ENCODE results near the gene PGAM1. TPM values are rescaled to one million over a fixed set of nuclear protein-coding genes. Genes with fewer than 3 reads are reported as not detected.

The PGAM1 gene
- total RNA-seq, 1 experiment from 2014 or later = 412 TPM

DNA sequence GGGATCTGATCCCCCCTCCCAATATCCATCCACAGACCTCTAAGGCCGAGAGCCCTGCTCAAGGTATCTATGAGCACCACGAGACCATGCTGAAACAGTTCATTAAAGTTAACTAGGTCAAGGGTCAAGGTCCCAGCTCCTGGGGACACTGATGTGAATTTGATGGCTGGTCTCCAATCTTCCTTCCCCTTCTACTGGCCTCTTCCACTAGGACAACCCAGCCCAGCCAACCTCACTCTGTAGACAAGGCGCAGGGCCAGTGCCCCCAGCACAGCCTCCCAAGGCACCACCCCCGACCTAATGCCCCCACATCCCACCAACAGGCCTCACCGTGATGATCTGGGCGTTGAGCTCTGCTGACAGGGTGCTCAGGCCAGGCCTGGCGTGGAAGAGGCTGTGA, 40.4 kb upstream of the PGAM1 start:
- H3K27ac Mint-ChIP-seq (ENCODE audit: unreplicated experiment) = no peak overlapping the region
- no TSS peak for BruUV-seq (replicated peaks)
- Histone ChIP-seq H3K36me3 (ENCODE audit: control insufficient read depth, insufficient read depth, low read length) (no peaks in the 10 kb centered on the region; the same call in 1 of the 2 replicates), H3K4me3 (ENCODE audit: low read depth, low read length) (no peak overlapping the region), H3K27me3 (replicated peaks; ENCODE audit: control insufficient read depth, insufficient read depth, low read length) (no peaks in the 10 kb centered on the region), H3K9me3 (no peaks in the 10 kb centered on the region), H3K4me1 (no peaks in the 10 kb centered on the region)
- CTCF ChIA-PET = no interaction called here
- TF ChIP-seq, protein P1, sequence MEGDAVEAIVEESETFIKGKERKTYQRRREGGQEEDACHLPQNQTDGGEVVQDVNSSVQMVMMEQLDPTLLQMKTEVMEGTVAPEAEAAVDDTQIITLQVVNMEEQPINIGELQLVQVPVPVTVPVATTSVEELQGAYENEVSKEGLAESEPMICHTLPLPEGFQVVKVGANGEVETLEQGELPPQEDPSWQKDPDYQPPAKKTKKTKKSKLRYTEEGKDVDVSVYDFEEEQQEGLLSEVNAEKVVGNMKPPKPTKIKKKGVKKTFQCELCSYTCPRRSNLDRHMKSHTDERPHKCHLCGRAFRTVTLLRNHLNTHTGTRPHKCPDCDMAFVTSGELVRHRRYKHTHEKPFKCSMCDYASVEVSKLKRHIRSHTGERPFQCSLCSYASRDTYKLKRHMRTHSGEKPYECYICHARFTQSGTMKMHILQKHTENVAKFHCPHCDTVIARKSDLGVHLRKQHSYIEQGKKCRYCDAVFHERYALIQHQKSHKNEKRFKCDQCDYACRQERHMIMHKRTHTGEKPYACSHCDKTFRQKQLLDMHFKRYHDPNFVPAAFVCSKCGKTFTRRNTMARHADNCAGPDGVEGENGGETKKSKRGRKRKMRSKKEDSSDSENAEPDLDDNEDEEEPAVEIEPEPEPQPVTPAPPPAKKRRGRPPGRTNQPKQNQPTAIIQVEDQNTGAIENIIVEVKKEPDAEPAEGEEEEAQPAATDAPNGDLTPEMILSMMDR (IDR thresholded peaks at IDR 0.05; ENCODE audit: insufficient read depth in 1 of 2, low read depth in 1 of 2, low read length in 1 of 2, severe bottlenecking in 1 of 2, unreplicated experiment in 1 of 2) = no peak
- DNase-seq = no peak
- intact Hi-C loops (cut with micrococcal nuclease; ENCODE audit: unreplicated experiment) = no loop called here
- POLR2A ChIA-PET = interaction anchor here (0.6 kb wide), 1 partner anchor 13 kb away, joined by 5 read pairs; no protein-coding TSS in a partner anchor
- no peak overlapping the region for H3K4me3 Mint-ChIP-seq (ENCODE audit: unreplicated experiment)
- no peaks in the 10 kb centered on the region for H3K27me3 Mint-ChIP-seq (ENCODE audit: insufficient read depth, unreplicated experiment)
- no peaks in the 10 kb centered on the region for H3K4me1 Mint-ChIP-seq (ENCODE audit: low read depth, unreplicated experiment)
- H3K9me3 Mint-ChIP-seq (ENCODE audit: unreplicated experiment) = no peaks in the 10 kb centered on the region
- H3K36me3 Mint-ChIP-seq (ENCODE audit: insufficient read depth, unreplicated experiment) = peaks cover 50% of the 10 kb centered on the region

DNA sequence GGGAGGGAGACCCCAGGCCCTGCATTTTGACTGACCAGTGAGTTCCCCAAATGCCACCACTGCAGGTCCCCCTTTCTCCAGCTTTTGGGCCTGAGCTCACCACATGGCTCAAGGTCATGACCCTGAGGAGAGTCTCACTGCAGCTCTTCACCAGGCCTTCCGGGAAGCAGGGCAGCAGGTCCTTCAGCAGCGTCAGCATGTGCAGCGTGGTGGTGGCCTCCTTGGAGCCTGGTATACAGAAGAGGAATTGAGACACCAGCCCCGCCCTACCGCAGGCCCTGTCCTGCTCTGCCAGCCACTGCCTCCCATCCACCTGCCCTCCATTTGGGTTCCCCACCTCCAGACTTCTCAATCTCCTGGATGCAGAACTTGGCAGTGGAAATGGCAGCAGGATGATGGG, 37.8 kb upstream of the PGAM1 start:
- Histone ChIP-seq H3K27me3 (replicated peaks; ENCODE audit: control insufficient read depth, insufficient read depth, low read length) (no peaks in the 10 kb centered on the region), H3K4me1 (no peaks in the 10 kb centered on the region), H3K9me3 (no peaks in the 10 kb centered on the region), H3K36me3 (ENCODE audit: control insufficient read depth, insufficient read depth, low read length) (no peaks in the 10 kb centered on the region; the same call in 1 of the 2 replicates), H3K4me3 (ENCODE audit: low read depth, low read length) (no peak overlapping the region)
- no peak for DNase-seq
- Mint-ChIP-seq H3K4me1 (ENCODE audit: low read depth, unreplicated experiment) (no peaks in the 10 kb centered on the region), H3K27me3 (ENCODE audit: insufficient read depth, unreplicated experiment) (no peaks in the 10 kb centered on the region), H3K4me3 (ENCODE audit: unreplicated experiment) (no peak overlapping the region), H3K27ac (ENCODE audit: unreplicated experiment) (no peak overlapping the region), H3K36me3 (ENCODE audit: insufficient read depth, unreplicated experiment) (peaks cover 53% of the 10 kb centered on the region), H3K9me3 (ENCODE audit: unreplicated experiment) (no peaks in the 10 kb centered on the region)
- BruUV-seq (replicated peaks) = no TSS peak
- intact Hi-C loops (cut with micrococcal nuclease; ENCODE audit: unreplicated experiment) = no loop called here
- TF ChIP-seq, protein P1 (IDR thresholded peaks at IDR 0.05; ENCODE audit: insufficient read depth in 1 of 2, low read depth in 1 of 2, low read length in 1 of 2, severe bottlenecking in 1 of 2, unreplicated experiment in 1 of 2) = no peak
- CTCF ChIA-PET = no interaction called here
- POLR2A ChIA-PET = no interaction called here

DNA sequence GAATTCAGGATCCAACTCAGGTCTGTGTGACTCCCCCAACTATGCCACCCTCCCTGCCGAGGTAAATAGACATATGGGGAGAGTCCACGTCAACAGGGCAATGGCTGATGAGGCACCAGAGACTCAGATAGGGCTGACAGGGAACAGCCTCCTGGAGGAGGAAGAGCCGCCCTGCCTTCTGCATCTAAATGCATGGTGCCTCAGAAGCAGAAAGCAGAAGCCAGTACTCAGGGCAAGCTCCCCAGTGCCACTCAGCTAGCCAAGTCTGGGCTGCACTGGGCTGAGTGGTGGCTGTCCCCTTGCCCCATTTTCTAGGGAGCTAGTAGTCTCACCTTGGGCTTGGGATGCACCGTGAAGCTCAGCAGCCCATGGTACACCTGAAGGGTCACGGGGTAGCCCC, 35.9 kb upstream of the PGAM1 start:
- intact Hi-C loops (cut with micrococcal nuclease; ENCODE audit: unreplicated experiment) = no loop called here
- H3K36me3 ChIP-seq (ENCODE audit: control insufficient read depth, insufficient read depth, low read length) = no peaks in the 10 kb centered on the region; the same call in 1 of the 2 replicates
- no peaks in the 10 kb centered on the region for H3K4me1 ChIP-seq
- Mint-ChIP-seq H3K27me3 (ENCODE audit: insufficient read depth, unreplicated experiment) (no peaks in the 10 kb centered on the region), H3K4me1 (ENCODE audit: low read depth, unreplicated experiment) (no peaks in the 10 kb centered on the region), H3K27ac (ENCODE audit: unreplicated experiment) (no peak overlapping the region), H3K4me3 (ENCODE audit: unreplicated experiment) (no peak overlapping the region), H3K9me3 (ENCODE audit: unreplicated experiment) (no peaks in the 10 kb centered on the region), H3K36me3 (ENCODE audit: insufficient read depth, unreplicated experiment) (peaks cover 63% of the 10 kb centered on the region)
- DNase-seq = no peak
- TF ChIP-seq, protein P1 (IDR thresholded peaks at IDR 0.05; ENCODE audit: insufficient read depth in 1 of 2, low read depth in 1 of 2, low read length in 1 of 2, severe bottlenecking in 1 of 2, unreplicated experiment in 1 of 2) = no peak
- H3K4me3 ChIP-seq (ENCODE audit: low read depth, low read length) = no peak overlapping the region
- CTCF ChIA-PET = no interaction called here
- BruUV-seq (replicated peaks) = no TSS peak
- no peaks in the 10 kb centered on the region for H3K9me3 ChIP-seq
- no peaks in the 10 kb centered on the region for H3K27me3 ChIP-seq (replicated peaks; ENCODE audit: control insufficient read depth, insufficient read depth, low read length)
- POLR2A ChIA-PET = no interaction called here
